HG02678 (cell line): ENCODE data around the gene PIAS4.

Experiments
- ATAC-seq: cut with Tn5 transposase; IDR thresholded peaks from one replicate; pipeline ENCODE4 v1.9.1; 2021; ENCODE audit warnings: mild to moderate bottlenecking, moderate library complexity; ENCODE audit not compliant: unreplicated experiment

PIAS4 gene

DNA sequence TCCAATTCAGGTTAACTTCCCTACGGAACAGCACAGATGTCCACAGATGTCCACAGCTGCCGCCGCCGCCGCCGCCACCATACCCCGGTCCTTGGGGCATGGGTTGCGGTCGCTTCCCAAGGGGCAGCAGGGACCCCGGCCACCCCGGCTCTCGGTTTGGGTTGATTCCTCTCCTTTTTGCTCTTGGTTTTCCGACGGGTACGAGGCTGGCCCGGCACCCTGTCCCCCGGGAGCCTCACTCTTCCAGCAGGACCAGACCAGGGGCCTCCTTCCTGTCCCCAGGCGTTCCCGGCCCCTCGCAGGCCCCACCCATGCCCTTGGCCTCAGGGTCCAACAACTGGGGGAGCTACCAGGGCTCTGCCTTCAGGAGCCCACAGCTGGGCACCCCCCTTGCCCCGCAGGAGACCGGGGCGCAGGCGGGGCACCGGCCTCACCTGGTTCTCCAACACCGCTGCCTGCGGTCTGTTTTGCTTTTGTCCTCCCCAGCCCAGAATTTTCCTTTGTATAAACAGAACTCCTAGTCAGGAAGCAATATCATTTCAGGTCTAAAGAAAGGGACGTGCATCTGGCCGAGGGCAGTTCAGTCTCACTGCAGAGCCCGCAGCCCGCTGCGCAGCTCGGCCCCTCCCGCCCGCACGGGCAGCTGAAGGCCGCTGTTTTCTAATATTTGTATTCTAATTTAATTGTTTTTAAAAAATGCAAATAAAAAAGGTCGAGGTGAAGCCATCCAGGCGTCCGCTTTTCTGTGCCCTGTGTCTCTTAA lies 31.3 kb downstream of the PIAS4 start:
- ATAC-seq: no peak

- ATAC-seq: no peak
These were observed 34.7 kb downstream of the PIAS4 start for GRCh38 chr19:4042064-4042730.

DNA sequence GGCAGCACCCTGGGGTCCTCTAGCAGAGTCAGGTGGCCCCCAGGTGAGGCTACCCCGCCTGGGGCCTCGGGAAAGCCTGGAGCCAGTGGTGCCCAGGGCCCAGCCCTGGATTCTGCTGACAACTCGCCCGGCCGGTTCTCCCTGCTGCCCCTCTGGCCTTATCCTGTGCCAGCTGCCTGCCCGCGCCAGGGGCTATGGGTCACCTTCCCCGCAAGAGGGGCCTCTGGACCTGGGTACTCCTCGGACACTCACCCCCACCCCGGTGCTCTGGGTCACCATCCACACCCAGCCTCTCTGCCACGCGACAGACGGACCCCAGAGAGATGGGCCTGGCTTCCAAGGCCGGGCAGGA lies 35.2 kb downstream of the PIAS4 start:
- no peak for ATAC-seq

DNA sequence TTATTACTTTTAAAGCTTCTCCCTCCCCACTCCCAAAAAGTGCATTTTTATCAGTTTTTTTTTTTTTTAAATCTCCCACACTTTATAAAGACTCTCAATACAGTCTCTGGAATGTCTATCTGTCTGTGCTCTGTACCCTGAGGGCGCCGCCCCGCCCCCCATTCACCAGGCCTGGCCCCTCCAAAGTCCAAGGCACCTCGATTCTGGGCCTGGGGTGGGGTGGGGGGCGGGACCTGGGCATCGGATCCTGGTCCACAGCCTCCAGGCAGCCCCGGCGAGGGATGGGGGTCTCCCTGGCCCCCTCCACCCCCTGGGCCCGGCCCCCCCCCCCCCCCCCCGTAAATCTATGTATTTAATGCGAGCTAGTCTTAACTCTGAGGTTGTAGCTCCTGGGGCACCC lies 35.9 kb downstream of the PIAS4 start:
- no peak for ATAC-seq

GRCh38 chr19:4043966-4044715 lies 36.6 kb downstream of the PIAS4 start:
- no peak for ATAC-seq

DNA sequence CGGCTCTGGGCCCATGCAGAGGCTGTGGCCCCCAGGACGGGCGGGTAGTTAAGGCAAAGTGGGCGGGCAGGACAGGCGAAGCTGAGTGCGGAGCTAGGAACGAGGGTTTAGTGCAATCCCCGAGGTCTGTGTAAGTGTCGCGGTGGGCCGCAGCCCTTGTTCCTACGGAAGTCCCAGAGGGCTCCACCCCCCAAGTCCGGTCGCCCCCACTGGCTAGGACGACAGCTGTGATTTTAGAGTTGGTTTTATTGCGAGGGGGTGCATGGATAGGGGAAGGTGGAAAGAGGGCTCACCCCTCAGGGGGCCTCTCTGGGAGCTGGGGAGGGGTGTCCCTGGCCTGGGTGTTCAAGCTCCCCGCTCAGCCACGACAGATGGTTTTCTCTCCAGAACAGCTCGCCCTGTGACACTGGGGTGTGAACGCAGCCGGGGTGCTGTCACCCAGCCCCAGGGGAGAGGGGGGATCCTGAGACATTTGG lies 37.5 kb downstream of the PIAS4 start:
- ATAC-seq: no peak

- no peak for ATAC-seq
These were observed 38.2 kb downstream of the PIAS4 start for GRCh38 chr19:4045597-4046361.

DNA sequence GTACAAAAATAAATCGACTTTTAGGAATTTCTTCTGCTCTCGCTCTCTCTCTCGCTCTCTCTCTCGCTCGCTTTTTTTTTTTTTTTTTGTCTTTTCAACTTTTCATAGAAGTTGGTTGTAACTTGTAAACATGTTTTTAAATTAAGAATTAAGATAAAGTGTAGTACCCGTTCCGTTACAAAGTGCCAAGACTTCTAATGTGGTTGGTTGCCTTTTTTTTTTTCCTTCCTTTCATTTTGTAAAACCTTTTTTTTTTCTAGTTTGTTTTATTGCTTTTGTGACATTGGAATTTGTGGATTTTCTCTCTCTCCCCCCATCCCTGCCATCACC lies 38.8 kb downstream of the PIAS4 start:
- ATAC-seq: no peak

DNA sequence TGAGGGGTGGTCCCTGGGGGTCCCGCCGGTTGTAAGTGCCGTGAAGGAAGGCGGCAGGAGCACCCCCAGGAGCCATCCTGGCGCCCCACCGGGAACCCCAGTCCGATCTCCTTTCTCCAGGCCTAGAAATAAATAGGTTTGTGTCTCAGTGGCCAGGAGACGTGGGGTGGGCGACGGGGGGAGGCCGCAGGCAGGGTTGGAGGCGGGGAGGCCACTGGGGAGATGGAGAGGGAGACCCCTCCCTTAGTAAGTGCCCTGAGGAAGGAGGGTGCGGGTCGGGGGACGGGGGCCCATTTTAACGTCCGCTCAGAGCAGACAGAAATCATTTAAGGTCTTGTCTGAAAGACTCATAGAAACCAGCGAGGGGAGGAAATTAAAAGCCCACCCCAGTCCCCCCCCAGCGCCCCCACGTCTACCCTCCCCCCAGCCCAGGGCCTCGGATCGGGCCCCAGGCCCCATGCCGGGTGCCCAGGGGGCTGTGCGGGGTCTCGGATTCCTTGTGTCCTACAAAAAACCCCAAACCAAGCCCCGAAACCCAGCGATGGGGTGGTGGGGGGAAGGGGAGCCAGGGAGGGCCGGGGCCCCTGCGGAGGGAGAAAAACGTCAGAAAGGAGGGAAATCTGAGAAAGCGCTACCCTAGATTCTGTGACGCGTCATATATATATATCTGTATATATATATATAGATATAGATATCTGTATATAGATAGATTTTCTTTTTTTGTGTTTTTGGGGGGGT lies 39.6 kb downstream of the PIAS4 start:
- ATAC-seq: no peak

DNA sequence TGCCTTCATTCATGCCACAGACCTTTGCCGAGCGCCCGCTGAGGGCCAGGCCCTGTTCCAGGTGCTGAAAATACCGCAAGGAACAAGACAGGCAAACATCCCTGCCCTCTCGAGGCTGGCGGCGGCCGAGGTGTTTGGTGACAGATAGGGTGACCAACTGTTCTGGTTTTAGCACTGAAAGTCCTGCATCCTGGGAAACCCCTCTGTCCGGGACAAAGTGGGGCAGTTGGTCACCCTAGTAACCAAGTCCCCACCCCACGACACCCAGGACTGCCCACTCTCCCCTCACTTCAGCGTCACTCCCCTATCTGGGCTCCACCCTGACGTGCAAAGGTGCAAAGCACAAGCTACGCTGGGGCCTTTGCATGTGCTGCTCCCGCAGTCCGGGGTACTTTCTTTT lies 41.9 kb downstream of the PIAS4 start:
- no peak for ATAC-seq

GRCh38 chr19:4051175-4052101 lies 43.9 kb downstream of the PIAS4 start:
- no peak for ATAC-seq

DNA sequence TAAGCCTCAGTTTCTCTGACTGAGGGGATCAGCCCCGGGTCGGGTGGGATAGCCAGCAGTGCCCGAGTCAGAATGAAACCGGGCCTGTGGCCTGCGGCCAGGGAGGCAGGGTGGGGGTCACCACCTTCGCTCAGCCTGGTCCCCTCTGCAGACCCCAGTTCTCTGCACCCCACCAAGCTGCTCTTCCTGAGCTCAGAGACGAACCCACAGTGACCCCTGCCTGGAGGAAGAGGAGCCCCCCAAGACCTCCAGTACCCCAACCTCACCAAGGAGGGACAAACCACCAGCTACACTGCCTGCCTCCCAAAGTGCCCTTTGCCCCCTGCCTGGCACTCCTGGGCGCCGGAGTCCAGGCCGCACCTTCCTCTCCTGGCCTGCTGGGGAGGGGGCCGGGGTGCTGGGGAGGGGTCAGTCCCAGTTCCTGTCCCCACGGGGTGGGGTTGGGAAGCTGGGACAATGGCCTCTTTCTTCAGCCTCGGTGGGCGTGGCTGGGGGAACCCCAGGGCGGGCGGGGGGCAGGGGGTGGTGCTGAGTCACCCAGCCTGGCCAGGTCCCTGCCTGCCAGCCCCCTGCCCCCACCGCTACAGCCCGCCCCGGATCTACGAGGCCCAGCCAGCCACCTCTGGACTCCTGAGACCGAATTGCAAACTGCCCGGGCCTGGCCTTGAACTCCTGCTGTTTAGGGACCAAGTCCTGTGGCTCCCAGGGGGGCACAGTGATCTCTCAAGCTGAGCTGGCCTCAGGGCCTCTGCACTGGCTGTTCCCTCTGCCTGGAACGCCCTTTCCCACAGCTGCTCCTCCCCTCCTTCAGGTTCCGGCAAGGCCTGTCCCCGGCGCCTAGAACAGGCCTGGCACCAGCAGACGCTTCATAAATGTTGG lies 44.8 kb downstream of the PIAS4 start:
- no peak for ATAC-seq

GRCh38 chr19:4052993-4053422 lies 45.5 kb downstream of the PIAS4 start:
- no peak for ATAC-seq

DNA sequence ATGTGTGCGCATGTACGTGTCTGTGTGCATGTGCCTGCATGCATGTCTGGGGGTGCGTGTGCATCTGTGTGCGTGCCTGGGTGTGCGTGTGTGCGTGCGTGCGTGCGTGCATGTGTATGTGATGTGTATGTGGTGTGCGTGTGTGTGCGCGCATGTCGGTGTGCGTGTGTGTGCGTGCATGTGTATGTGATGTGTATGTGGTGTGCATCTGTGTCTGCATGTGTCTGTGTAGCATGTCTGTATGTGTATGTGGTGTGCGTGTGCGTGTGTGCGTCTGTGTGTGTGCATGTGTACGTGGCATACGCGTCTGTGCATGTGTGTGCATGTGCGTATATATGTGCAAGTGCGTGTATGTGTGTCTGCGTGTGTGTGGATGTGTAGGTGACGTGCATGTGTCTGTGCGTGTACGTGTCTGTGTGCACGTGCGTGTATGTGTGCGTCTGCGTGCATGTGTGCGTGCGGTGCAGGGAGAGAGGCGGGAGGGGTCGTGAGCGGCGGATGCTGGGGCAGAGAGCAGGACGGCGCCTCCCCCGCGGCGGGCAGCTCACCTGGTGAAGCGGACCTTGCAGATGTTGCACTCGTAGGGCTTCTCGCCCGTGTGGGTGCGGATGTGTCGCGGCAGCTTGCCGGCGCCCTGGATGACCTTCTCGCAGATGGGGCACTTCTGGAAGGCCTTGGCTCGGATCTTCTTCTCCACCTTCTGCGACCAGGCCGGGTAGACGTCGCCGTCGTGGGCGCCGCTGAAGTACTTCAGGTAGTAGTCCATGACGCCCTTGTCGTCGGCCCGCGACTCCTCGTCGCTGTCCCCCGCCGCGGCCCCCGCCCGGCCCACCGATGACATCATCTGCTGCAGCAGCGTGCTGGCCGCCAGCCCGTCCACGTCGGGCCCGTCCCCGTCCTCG lies 46.1 kb downstream of the PIAS4 start:
- no peak for ATAC-seq

DNA sequence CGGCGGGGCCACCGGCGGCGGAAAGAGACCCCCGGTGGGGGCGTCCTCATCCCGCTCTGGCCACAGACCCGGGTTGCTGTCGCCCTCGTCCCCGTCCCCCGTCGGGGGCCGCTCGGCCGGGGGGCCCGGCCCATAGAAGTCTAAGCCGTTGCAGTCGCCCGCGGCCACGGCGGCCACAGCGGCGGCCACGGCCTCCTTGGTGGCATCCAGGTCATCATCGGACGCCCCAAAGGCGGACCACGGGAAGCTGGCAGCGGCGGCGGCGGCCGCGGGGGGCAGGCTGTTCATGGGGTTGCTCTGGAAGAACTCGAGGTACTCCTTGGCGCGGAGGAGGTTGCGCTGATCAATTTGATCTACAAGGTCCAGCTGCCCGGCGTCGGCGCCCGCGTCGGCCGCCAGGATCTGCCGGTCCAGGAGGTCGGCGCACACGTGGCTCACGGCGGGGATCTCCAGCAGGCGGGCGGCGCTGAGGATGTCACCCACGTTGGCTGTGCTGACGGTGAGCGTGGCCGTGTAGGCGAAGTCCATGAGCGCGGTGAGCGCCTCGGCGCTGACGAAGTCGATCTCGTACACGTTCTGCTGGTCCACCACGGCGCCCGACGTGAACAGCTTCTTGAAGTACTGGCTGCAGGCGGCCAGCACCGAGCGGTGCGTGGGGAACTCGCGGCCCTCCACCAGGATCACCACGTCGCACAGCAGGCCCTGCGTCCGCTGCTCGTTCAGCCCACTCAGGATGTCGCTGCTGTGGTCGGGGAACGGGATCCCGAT lies 47.1 kb downstream of the PIAS4 start:
- no peak for ATAC-seq

DNA sequence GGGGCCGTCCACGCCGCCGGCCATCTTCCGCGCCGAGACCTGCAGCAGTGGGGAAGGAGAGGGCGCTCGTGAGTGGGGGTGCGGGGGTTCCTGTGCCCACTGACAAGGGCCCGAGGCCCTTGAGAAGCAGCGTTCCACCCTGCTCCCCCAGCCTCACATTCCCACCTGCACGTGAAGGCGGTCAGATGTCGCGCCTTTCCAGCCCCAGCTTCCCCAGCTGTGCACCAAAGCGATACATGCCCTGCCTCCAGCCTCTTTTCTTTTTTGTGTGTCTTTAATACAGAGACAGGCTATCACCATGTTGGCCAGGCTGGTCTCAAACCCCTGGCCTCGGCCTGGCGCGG lies 47.6 kb downstream of the PIAS4 start:
- ATAC-seq: no peak
